RPMI8226 (cell line): ENCODE results near the gene CDH2.
A peak's percentile ranks its signal among the peaks of the same experiment; 100 is the strongest.

Experiments used
- DNase-seq: peaks from one replicate; pipeline ENCODE4 v3.0.0-alpha.2; 2015

Gene CDH2

GRCh38 chr18:28039691-28040090 is 137.2 kb downstream of the CDH2 start:
- DNase-seq = no peak

DNA sequence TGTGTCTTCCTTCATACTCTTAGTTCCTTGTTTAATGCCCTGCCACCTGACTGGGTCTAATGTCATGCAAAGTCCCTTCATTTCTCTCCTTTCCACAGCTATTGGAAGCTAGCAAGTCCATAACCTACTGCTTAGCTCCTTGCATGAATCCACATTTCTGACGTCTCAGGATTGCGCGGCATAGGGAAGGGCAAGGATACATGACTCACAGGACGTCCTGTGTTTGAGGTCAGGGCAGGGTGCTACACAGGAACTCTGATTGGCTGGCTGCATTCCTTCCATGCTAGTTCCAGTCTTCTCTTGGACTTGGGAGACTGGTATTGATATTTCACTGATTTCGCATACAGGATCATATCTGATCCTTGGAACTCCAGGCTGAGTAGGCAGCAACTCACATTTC is 137.9 kb downstream of the CDH2 start:
- no peak for DNase-seq

GRCh38 chr18:28036488-28036887 is 140.4 kb downstream of the CDH2 start:
- DNase-seq = peak; percentile 50

DNA sequence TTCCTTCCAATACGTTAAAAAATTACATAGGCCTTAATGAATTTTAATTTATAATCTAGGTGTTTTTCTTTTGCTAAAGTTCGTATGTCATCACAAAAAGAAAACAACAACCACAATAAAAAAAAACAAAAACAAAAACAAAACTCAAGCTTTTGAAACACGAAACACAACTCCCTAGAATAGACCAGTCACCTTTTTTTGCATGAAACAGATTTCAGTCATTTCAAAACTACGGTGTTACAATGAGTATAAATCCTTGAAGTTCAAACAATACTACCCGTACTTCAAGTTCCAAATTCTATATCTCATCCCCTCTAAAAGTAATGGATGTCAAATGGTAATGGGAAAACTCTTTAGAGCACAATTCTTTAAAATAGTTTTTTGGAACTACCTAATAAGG is 142.4 kb downstream of the CDH2 start:
- DNase-seq = no peak

DNA sequence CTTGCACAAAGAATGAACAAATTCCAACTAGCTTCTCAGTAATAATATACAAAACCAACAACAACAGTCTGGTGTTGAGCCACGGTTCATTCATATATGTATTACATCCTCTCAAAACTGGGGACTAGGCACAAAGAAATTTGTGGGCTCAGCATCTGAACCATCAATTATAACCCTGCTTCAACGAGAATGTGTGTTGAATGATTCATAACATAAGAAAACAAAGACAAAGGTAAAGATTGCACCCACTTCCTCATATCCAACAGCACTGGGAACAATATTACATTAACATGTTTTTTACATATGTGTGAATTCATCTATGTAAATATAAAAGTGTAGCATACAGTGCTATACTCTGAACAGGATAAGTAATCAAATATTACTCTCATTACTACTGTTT is 144.8 kb downstream of the CDH2 start:
- DNase-seq = no peak

DNA sequence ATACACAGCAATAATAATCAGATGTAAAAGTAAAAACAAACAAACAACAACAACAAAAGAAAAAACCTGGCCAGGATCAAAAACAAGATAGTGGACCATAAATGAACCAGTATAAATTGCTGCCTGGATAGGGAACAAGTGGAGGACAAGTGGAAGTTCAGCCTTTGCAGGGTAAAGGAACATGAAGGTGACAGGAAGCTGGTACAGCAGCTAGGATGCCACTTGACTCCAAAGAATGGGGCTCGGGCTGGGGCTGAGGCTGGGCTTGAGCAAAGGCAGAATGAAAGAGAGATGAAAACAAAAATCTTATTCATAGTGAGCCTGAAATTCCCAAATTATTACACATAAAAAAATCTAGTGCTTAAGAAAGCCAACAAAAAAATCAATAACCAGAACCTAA is 146.5 kb downstream of the CDH2 start:
- no peak for DNase-seq

GRCh38 chr18:28027755-28028154 is 149.2 kb downstream of the CDH2 start:
- no peak for DNase-seq

DNA sequence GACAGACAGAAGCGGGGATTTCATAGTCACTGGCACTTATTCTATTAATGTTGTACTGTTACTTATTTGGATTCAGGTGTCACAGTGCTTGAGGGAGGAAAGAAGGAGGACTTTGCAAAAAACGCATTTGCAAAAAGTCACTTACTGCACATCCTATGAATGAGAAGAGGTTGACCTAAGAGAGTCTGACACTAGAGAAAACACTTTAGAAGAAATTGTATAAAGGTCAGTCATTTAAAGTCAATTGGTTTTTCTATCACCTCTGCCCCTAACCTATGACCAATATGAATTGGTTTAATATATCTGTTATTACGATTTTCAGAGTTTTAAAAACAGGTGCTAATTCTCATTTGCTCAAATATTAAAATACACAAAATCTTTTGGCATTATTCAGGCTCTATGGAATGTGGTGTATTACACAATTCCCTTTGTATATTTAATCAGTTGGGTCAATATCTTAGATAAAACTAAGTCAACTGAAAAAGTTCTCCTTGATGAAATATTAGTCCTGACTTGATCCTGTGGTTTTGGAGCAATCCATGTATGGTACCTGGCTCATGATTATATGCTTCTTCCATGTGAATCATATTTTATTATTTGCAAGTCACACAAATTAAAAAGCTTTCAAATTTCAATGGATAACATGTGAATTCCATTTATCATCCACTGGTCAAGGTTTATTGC is 157.4 kb downstream of the CDH2 start:
- no peak for DNase-seq

GRCh38 chr18:28018351-28018750 is 158.6 kb downstream of the CDH2 start:
- DNase-seq = no peak

- DNase-seq = no peak
Measured at GRCh38 chr18:28015671-28016070, 161.3 kb downstream of the CDH2 start.

- no peak for DNase-seq
Measured at GRCh38 chr18:28013066-28013465, 163.9 kb downstream of the CDH2 start.

DNA sequence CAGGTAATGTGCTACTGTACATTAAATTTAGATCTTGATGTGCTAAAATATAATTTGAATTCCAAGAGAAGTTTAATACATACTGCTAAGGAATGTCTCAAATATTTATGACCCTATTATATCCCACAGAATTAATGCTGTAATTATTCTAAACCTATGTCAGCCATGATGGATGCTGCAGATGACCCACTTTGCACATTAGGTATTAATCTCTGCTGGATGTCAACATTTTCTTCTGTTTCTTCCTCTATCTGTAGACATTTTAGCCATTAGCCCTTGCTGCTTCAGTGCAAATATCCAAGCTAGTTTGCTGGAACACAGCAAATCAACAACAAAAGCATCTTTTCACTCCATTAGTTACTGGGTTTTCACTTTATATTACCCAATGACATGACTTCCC is 164.6 kb downstream of the CDH2 start:
- DNase-seq = no peak

DNA sequence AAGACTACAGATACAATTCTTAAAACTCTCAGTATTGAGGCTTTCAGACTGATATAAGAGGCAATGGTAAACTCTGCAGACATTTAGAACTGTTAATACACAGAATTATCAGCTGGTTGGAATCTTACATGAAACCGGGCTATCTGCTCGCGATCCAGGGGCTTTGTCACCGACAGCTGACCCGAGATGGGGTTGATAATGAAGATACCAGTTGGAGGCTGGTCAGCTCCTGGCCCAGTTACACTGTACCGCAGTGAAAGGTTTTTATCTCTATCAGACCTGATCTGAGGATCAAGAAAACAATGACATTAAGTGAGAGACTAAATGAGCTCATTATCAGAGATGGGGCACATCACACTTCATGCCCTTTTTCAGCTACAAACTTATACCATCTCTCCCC is 167.3 kb downstream of the CDH2 start:
- no peak for DNase-seq

DNA sequence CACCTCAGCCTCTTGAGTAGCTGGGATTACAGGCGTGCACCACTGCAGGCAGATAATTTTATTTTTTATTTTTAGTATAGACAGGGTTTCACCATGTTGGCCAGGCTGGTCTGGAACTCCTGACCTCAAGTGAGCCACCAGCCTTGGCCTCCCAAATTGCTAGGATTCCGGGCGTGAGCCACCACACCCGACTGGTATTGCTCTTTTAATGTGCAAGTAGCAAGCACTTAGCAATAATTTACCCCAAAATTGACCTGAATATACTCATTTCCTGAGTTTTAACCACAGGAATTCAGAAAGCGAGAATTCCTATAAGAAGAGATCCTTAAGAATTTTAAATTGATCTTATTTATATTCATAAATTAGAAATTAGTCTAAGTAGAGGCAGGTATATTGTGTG is 169.1 kb downstream of the CDH2 start:
- DNase-seq = no peak

GRCh38 chr18:28005164-28005563 is 171.8 kb downstream of the CDH2 start:
- no peak for DNase-seq

GRCh38 chr18:28004606-28005005 is 172.3 kb downstream of the CDH2 start:
- DNase-seq = no peak

GRCh38 chr18:28003451-28003850 is 173.5 kb downstream of the CDH2 start:
- no peak for DNase-seq

- no peak for DNase-seq
Measured at GRCh38 chr18:28002841-28003240, 174.1 kb downstream of the CDH2 start.

DNA sequence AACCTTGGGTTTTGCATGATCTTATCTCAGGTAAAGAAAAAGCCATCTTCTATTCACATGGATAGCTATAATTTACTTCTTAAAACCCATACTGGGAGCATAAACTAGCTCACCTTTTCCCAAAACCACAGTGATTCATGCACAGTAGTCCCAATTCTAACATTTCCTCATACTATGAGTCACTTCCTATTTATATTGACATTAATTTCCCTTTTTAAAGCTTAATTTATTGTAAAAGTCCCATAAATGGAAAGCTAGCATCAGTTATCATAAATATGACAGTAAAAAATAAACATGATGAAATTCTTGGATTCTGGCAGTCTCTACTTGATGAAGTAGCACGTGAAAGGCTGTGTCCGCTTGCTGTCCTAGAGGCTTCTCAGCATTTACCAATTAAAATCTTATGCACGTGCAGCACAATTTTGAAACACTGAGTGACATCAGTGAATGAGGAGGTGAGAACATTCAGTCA is 180.1 kb downstream of the CDH2 start:
- no peak for DNase-seq

- DNase-seq = no peak
Measured at GRCh38 chr18:27995770-27996502, 181.0 kb downstream of the CDH2 start.

- no peak for DNase-seq
Measured at GRCh38 chr18:27994571-27994970, 182.4 kb downstream of the CDH2 start.

- no peak for DNase-seq
Measured at GRCh38 chr18:27991391-27991790, 185.5 kb downstream of the CDH2 start.

GRCh38 chr18:27985832-27986231 is 191.1 kb downstream of the CDH2 start:
- no peak for DNase-seq

GRCh38 chr18:27983780-27984179 is 193.2 kb downstream of the CDH2 start:
- no peak for DNase-seq
